ENCODE data around the gene ZNF787. TPM values are rescaled to one million over a fixed set of nuclear protein-coding genes. Genes with fewer than 3 reads are reported as not detected.

ZNF787 gene
- total RNA-seq, 1 experiment from 2014 or later = 132 TPM

DNA sequence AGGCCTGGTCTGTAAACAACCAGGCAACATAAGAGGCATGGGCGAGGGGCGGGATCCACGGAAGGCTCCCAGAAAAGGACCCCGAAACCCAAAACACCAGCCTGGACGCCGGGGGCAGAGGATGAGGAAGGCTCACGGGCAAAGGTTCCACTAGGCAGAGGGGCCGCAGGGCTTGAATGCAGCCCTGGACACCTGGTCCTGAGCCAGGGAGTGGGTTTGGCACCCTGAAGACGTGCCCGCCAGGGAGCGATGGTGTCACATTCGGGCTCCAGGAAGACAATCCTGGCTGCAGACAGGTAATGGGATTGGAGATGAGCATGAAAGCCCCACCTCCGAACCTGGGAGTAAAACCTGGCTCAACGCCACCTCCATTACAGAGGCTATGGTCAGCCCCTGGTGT, 31.8 kb downstream of the ZNF787 start:
- CTCF ChIA-PET = no interaction called here
- no TSS peak for BruUV-seq (replicated peaks)
- intact Hi-C loops (cut with micrococcal nuclease; ENCODE audit: unreplicated experiment) = no loop called here

DNA sequence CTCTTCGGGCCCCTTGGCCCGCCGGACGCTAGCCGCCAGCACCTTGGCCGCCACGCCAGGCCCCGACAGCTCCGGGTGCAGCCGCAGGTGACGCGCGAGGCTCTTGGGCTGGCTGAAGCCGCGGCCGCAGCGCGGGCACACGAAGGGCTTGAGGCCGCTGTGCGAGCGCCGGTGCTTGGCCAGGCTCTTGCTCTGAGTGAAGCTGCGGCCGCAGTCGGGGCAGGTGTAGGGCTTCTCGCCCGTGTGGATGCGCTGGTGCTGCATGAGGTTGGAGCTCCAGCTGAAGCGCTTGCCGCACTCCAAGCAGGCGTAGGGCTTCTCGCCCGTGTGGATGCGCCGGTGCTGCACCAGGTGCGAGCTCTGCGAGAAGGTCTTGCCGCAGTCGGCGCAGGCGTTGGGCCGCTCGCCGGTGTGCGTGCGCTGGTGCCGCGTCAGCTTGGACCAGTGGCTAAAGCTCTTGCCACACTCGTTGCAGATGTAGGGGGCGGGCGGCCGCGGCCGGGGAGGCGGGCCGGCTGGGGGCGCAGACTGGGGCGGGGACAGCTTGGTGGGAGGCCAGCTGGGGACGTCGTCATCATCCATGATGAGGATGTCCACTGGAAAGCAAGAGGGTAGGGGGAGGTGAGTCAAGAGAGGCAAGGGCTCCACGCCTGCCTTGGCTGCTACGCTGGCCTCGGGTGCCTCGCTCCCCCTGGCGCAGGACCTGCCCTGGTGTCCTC, 32.4 kb downstream of the ZNF787 start:
- in situ Hi-C loops (cut with HindIII; ENCODE audit: low pct_unique_long_range_greater_than_20kb, low sequenced_read_pairs) = no loop called here
- DNase-seq (ENCODE audit: low read depth, low spot score) (no peak), ATAC-seq (no peak)
- intact Hi-C loops (cut with micrococcal nuclease; ENCODE audit: unreplicated experiment) = no loop called here
- no peaks in the 10 kb centered on the region for H3K36me3 ChIP-seq (ENCODE audit: control insufficient read depth, insufficient read depth, low read length)
- H3K4me1 ChIP-seq (ENCODE audit: control insufficient read depth, insufficient read depth, low read length) = peaks cover 27% of the 10 kb centered on the region
- no TSS peak for BruUV-seq (replicated peaks)
- H3K4me3 ChIP-seq (ENCODE audit: low read depth in 2 of 2, low read length in 2 of 2) = no peak overlapping the region
- ChIA-PET POLR2A (interaction anchor here (0.8 kb wide), 1 partner anchor 703 kb away, joined by 3 read pairs; no protein-coding TSS in a partner anchor), CTCF (no interaction called here)
- H3K27ac ChIP-seq (ENCODE audit: low read length) = no peak overlapping the region
- TF ChIP-seq, protein P1, sequence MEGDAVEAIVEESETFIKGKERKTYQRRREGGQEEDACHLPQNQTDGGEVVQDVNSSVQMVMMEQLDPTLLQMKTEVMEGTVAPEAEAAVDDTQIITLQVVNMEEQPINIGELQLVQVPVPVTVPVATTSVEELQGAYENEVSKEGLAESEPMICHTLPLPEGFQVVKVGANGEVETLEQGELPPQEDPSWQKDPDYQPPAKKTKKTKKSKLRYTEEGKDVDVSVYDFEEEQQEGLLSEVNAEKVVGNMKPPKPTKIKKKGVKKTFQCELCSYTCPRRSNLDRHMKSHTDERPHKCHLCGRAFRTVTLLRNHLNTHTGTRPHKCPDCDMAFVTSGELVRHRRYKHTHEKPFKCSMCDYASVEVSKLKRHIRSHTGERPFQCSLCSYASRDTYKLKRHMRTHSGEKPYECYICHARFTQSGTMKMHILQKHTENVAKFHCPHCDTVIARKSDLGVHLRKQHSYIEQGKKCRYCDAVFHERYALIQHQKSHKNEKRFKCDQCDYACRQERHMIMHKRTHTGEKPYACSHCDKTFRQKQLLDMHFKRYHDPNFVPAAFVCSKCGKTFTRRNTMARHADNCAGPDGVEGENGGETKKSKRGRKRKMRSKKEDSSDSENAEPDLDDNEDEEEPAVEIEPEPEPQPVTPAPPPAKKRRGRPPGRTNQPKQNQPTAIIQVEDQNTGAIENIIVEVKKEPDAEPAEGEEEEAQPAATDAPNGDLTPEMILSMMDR (IDR thresholded peaks at IDR 0.05) = no peak
- no peak for TF ChIP-seq POLR2AphosphoS5 (IDR thresholded peaks at IDR 0.05; ENCODE audit: low read depth, low read length)
- TF ChIP-seq, protein P2, sequence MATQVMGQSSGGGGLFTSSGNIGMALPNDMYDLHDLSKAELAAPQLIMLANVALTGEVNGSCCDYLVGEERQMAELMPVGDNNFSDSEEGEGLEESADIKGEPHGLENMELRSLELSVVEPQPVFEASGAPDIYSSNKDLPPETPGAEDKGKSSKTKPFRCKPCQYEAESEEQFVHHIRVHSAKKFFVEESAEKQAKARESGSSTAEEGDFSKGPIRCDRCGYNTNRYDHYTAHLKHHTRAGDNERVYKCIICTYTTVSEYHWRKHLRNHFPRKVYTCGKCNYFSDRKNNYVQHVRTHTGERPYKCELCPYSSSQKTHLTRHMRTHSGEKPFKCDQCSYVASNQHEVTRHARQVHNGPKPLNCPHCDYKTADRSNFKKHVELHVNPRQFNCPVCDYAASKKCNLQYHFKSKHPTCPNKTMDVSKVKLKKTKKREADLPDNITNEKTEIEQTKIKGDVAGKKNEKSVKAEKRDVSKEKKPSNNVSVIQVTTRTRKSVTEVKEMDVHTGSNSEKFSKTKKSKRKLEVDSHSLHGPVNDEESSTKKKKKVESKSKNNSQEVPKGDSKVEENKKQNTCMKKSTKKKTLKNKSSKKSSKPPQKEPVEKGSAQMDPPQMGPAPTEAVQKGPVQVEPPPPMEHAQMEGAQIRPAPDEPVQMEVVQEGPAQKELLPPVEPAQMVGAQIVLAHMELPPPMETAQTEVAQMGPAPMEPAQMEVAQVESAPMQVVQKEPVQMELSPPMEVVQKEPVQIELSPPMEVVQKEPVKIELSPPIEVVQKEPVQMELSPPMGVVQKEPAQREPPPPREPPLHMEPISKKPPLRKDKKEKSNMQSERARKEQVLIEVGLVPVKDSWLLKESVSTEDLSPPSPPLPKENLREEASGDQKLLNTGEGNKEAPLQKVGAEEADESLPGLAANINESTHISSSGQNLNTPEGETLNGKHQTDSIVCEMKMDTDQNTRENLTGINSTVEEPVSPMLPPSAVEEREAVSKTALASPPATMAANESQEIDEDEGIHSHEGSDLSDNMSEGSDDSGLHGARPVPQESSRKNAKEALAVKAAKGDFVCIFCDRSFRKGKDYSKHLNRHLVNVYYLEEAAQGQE (IDR thresholded peaks at IDR 0.05; ENCODE audit: insufficient read depth in 1 of 2, low read depth in 2 of 2, low read length in 1 of 2) = no peak
- TF ChIP-seq SIN3A (IDR thresholded peaks at IDR 0.05; ENCODE audit: borderline replicate concordance, insufficient read depth, low read depth, low read length) = no peak
- no peak for TF ChIP-seq TCF7L2 (IDR thresholded peaks at IDR 0.05; ENCODE audit: low read depth, low read length)
- no peaks in the 10 kb centered on the region for H3K27me3 ChIP-seq (ENCODE audit: control insufficient read depth, insufficient read depth, low read length)
- no peaks in the 10 kb centered on the region for H3K9me3 ChIP-seq (ENCODE audit: control insufficient read depth, insufficient read depth, low read depth, low read length)

More for the DNA sequence above, 31.8 kb downstream of the ZNF787 start:
- Histone ChIP-seq H3K9me3 (ENCODE audit: control insufficient read depth, insufficient read depth, low read depth, low read length) (no peaks in the 10 kb centered on the region), H3K27ac (ENCODE audit: low read length) (no peak overlapping the region), H3K4me1 (ENCODE audit: control insufficient read depth, insufficient read depth, low read length) (peaks cover 27% of the 10 kb centered on the region), H3K36me3 (ENCODE audit: control insufficient read depth, insufficient read depth, low read length) (no peaks in the 10 kb centered on the region), H3K27me3 (ENCODE audit: control insufficient read depth, insufficient read depth, low read length) (no peaks in the 10 kb centered on the region), H3K4me3 (ENCODE audit: low read depth in 2 of 2, low read length in 2 of 2) (no peak overlapping the region)
- POLR2A ChIA-PET = interaction anchor here (0.8 kb wide), 1 partner anchor 702 kb away, joined by 3 read pairs; no protein-coding TSS in a partner anchor
- ATAC-seq = no peak
- no peak for DNase-seq (ENCODE audit: low read depth, low spot score)
- in situ Hi-C loops (cut with HindIII; ENCODE audit: low pct_unique_long_range_greater_than_20kb, low sequenced_read_pairs) = no loop called here
- TF ChIP-seq, protein P2 (IDR thresholded peaks at IDR 0.05; ENCODE audit: insufficient read depth in 1 of 2, low read depth in 2 of 2, low read length in 1 of 2) = no peak
- TF ChIP-seq SIN3A (IDR thresholded peaks at IDR 0.05; ENCODE audit: borderline replicate concordance, insufficient read depth, low read depth, low read length) = no peak

Measured in Panc1 (cell line).